Retinal pigment epithelial cell (primary cell): ENCODE data around the gene IGSF9.
A peak's percentile ranks its signal among the peaks of the same experiment; 100 is the strongest.
"Not testable (repeated sequence)": the region's sequence is repeated elsewhere in the genome, so short reads cannot be mapped to it uniquely, and the experiment has no call there.

Experiments
- DNase-seq: peaks from one replicate; pipeline ENCODE4 v3.0.0-alpha.2; 2010; ENCODE audit warnings: low read depth
- H3K4me3 ChIP-seq: 2 replicates; pipeline ENCODE4 v1.5.1; 2011; ENCODE audit warnings: mild to moderate bottlenecking, low read length, control low read depth, moderate library complexity
- TF ChIP-seq, protein P1 (sequence below): conservative IDR thresholded peaks from 2 replicates; pipeline ENCODE4 v1.5.1; 2011; ENCODE audit warnings: low read depth, low read length, control low read depth, inconsistent platforms

The IGSF9 gene

GRCh38 chr1:159900086-159900680 lies 45.2 kb downstream of the IGSF9 start, which contains the start of gene CFAP45:
CFAP45 (minus strand) TSS chr1:159900165; CDS start chr1:159900098, 67 bp downstream.
- no peak within 1 kb of the TSS for H3K4me3 ChIP-seq
- DNase-seq: peak; percentile 65
- TF ChIP-seq, protein P1, sequence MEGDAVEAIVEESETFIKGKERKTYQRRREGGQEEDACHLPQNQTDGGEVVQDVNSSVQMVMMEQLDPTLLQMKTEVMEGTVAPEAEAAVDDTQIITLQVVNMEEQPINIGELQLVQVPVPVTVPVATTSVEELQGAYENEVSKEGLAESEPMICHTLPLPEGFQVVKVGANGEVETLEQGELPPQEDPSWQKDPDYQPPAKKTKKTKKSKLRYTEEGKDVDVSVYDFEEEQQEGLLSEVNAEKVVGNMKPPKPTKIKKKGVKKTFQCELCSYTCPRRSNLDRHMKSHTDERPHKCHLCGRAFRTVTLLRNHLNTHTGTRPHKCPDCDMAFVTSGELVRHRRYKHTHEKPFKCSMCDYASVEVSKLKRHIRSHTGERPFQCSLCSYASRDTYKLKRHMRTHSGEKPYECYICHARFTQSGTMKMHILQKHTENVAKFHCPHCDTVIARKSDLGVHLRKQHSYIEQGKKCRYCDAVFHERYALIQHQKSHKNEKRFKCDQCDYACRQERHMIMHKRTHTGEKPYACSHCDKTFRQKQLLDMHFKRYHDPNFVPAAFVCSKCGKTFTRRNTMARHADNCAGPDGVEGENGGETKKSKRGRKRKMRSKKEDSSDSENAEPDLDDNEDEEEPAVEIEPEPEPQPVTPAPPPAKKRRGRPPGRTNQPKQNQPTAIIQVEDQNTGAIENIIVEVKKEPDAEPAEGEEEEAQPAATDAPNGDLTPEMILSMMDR: no peak

DNA sequence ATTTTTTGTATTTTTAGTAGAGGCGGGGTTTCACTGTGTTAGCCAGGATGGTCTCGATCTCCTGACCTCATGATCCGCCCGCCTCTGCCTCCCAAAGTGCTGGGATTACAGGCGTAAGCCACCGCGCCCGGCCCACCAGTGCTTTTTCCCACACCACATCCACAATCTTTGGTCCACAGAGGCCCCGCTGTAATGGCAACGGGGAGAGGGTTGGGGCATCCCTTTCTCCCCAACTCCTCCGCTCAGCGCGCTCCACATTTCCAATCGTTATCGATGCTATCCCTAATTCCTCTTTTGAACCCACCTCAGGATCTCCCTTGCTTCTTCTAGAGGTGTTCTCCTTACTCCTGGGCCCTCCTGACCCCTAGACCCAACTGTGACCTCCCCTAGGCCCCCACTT lies 45.8 kb downstream of the IGSF9 start:
- H3K4me3 ChIP-seq, DNase-seq: not testable (repeated sequence)

DNA sequence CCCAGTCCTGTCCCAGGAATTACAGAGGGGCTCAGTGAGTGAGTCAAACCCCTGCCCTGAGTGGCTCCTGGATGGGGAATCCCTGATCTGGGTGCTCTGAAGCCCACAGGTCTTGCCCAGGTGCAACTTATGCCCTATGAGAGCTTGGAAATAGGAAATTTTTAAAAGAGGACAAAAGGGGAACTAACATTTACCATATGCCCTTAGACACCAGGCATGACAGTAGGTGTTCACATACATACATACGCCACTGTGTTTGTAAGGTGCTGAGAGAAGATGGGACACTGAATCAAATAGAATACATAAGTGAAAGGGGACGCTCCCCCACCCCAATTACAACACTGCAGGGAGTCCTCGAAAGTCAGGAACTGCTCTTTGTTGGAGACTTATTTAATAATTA lies 46.9 kb downstream of the IGSF9 start:
- TF ChIP-seq, protein P1: no peak

GRCh38 chr1:159897962-159898361 lies 47.5 kb downstream of the IGSF9 start:
- TF ChIP-seq, protein P1: no peak
- DNase-seq: no peak
- H3K4me3 ChIP-seq: no peak overlapping the region

More for the DNA sequence above, 46.9 kb downstream of the IGSF9 start:
- DNase-seq: no peak
- H3K4me3 ChIP-seq: no peak overlapping the region

DNA sequence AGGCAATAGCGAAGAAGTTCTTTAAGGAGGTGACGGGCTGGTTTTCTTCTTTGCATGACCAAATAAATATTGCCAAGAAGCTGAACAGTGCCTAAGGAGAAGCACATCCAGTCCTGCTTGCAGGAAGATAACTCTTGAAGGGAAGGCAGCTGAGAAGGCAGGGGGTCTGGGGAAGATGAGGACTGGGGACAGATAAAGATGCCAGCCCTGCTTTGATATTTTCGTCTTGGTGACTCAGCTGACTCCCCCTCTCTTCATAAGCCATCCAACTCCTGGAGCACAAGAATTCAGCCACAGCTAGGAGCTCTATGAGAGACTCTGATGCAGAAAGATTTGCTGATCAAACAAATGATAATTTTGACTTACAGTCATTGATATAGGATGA lies 48.9 kb downstream of the IGSF9 start:
- TF ChIP-seq, protein P1: no peak
- no peak overlapping the region for H3K4me3 ChIP-seq
- no peak for DNase-seq

DNA sequence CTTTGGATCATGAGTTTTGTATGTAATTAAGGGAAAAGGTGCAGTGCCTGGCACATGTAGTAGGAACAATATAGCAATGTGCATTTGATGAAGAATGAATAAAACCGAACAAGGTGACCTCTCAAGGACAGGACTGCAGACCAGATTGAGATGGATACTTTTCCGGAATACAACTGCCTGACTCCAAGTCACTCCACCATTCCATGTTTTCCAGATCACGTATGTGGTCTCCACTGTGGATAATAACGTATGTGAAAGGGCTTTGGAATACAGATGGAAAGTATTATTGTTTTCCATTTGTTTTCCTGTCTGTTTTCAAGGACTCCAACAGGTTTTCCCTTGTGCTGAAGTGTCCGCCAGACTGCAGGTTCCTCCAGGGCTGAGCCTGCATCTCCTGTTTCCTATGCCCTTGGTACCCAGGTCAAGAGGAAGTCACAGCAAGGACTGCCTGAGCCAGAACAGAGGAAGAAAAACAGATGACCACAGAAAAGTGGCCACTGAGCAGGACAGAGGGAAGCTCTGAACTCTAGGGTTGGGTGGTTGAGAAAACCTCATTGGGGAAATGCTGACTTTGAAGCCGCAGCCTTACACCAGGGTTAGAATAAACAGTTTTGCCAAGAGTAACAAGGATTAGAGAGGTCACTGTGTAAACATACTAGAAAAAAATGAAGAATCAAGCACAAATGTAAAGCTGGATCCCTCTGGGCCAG lies 49.4 kb downstream of the IGSF9 start:
- DNase-seq: no peak
- H3K4me3 ChIP-seq: no peak overlapping the region
- TF ChIP-seq, protein P1: no peak

DNA sequence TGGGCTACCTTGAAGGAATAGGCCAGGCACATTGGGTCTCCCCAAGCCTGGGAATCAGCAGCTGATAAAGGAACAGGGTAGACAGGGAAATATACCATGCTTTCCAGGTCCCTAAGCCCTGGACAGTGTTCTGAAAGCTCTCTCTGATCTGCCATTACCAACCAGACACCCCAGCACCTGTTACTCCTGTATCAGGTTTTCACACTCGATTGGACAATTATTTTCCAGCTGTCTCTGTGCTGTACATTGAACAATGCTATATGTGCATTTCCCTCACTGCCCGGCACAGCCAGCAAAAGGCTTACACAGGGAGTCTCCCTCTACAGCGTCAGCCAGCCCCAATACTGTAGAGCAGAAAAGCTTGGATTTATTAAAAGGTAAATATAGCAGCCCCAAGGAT lies 50.1 kb downstream of the IGSF9 start:
- TF ChIP-seq, protein P1: no peak
- no peak for DNase-seq
- H3K4me3 ChIP-seq: no peak overlapping the region
